GM18508 (cell line): ENCODE measurements around the gene BRAT1.
"Not testable (repeated sequence)": the region's sequence is repeated elsewhere in the genome, so short reads cannot be mapped to it uniquely, and the experiment has no call there.

Experiments
- ATAC-seq: cut with Tn5 transposase; IDR thresholded peaks from one replicate; pipeline ENCODE4 v1.9.1; 2021; ENCODE audit warnings: moderate number of reproducible peaks; ENCODE audit not compliant: insufficient read depth, unreplicated experiment

BRAT1 gene

DNA sequence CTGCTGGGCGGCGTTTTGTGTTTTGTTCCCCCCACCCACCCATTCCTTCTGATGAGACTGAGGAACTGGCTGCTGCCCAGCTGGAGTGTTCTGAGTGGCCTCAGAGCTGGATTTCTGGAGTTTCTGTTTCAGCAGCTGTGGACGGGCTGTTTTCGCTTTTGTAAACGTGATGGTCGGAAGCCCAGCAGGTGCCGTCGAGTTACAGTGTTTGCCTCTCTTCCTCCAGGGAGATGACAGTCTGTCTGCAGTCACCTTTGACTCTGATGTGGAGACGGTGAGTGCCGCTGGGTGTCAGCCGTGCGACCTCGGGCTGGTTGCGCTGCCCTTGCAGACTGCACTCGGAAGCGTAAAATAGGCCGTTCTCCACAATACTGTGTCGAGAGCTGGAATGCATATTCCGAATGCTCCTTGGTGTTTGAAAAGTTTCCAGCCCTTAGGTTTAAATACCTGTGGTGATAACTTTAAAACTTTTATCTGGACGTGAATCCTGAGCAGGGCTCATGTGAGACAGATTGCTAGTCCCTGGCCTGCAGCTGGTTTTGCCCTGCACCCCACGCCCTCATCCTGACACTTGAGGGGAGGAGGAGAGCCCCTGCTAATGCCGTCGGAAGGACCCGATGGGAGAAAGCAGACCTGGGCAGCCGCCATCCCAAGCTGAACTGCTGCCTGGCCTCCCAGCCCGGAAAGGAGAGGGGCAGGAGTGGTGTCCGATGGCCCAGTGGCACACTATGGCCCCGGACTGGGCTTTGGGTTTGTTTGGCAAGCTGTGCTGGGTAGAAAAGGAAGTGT, 11.8 kb upstream of the BRAT1 start:
- ATAC-seq, result no peak

DNA sequence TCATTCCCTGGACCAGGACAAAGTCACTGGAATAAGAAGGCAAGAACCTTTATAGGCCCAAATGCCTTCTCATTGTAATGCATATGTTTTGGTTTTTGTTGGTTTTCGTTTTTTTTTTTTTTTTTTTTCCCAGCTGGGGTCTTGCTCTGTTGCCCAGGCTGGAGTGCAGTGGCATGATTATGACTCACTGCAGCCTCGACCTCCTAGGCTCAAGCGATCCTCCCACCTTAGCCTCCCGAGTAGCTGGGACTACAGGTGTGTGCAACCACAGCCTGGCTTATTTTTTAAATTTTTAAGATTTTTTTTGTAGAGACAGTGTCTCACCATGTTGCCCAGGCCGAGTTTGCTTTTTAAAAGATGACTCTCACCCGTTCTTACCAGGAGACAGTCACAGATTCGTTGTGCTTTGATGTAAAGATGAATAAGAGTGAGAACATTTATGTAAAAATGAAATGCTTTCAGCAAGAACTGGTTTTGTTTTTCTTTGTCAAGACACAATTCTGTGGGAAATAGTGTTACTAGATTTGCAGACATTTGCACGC, 11.1 kb upstream of the BRAT1 start:
- no peak for ATAC-seq

DNA sequence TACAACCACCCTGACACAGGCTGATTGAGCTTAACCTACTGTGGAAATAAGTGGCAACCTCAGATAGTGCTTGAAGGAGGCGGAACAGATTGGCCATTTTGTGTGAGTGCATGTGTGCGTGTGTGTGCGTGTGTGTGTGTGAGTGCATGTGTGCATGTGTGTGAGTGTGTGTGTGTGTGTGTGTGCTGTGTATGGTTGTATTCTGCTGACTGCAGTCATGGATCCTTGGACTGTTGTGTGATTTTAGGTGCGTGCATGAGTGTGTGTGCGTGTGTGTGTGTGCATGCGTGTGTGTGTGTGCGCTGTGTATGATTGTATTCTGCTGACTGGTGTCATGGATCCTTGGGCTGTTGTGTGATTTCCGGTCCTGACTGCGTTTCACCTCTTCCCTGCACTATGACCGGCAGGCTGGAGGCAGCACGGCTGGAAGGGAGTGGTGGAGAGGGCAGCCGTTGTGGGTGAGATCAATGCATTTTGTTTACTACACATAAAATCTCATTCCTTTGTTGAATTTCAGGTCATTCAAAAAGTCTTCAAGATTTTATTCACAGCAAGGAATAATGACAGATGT, 9.7 kb upstream of the BRAT1 start:
- no peak for ATAC-seq

DNA sequence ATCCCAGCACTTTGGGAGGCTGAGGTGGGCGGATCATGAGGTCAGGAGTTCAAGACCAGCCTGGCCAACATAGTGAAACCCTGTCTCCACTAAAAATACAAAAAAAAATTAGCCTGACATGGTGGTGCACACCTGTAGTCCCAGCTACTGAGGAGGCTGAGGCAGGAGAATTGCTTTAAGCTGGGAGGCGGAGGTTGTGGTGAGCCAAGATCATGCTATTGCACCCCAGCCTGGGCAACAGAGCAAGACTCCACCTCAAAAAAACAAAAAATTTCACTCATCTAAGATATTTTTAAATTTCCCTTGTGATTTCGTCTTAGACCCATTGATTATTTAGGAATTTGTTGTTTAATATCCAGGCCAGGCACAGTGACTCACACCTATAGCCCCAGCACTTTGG, 8.6 kb upstream of the BRAT1 start:
- not testable (repeated sequence) for ATAC-seq

DNA sequence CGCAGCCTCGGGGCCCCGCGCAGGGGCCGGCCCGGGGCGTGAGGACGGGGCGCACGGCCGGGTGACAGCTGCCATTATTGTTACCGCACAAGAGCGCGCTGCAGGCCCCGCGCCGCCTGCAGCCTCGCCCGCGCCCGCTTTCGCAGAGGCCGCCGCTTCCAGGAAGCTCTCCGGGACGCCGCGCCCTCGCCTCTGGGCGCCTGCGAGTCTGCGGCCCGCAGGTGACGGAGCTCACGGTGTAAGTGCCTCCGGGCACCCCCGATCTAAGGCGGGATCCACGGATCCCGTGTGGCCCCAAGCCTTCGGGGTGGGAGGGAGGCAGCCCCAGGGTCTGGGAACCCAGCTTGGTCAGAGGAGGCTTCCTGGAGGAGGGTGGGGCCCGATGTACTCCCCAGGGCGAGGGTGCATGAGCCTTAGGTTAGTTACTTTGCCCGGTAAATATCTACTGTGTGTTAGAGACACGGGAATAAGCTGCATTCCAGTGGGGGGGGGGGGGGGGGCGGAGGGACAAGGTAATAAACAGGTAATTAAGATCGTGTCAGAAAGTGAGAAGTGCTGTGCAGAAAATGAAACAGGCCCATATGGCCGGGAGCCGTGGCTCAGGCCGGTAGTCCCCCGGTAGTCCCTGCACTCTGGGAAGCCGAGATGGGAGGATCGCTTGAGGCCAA, 4.1 kb upstream of the BRAT1 start:
- no peak for ATAC-seq

DNA sequence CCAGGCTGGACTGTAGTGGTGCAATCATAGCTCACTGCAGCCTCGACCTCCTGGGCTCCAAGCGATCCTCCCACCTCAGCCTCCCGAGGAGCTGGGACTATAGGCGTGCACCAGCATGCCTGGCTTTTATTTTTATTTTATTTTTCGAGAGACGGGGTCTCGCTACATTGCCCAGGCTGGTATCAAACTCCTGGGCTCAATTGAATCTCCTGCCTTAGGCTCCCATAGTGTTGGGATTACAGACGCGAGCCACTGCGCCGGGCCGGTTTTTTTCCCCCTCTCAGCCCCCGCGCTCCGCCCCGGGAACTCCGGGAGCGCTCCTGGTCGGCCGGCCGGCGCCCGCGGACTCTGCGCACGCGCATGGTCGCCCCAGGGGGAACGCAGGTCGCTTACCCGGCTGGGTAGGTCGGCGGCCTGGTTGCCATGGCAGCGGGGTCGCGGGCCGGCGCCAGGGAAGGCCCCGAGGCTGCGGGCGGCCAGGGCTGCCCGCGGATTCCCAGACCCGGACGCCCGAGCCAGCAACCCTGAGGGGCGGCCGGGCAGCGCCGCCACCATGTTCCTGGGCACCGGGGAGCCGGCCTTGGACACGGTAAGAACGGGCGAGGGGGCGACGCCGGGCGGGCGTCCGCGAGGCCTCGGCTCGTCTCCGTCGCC, 3.4 kb upstream of the BRAT1 start, which contains the start of gene IQCE:
Gene IQCE (plus strand): TSS at position 351 of the 654 bp plus-strand sequence. CDS start 203 bp downstream, at position 554.
- ATAC-seq, result no peak

DNA sequence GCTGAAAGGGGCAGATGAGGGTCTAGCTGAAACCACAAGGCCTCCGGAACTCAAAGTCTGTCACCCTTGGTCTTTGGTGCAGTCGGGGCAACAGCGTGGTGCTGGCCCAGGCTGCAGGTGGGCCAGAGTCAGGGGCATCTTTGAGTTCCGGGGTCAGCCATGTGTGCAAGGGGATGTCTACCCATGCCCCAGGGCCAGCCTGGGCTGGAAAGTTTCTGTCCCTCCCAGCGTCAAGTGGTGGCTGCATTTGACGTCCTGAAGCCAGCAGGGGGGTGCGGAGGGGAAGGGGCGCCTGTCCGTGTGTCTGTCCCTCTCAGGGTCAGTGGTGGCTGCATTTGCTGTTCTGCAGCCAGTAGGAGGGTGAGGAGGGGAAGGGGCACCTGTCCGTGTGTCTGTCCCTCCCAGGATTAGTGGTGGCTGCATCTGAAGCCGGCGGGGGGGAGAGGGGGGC, 638 bp downstream of the BRAT1 start:
- no peak for ATAC-seq

DNA sequence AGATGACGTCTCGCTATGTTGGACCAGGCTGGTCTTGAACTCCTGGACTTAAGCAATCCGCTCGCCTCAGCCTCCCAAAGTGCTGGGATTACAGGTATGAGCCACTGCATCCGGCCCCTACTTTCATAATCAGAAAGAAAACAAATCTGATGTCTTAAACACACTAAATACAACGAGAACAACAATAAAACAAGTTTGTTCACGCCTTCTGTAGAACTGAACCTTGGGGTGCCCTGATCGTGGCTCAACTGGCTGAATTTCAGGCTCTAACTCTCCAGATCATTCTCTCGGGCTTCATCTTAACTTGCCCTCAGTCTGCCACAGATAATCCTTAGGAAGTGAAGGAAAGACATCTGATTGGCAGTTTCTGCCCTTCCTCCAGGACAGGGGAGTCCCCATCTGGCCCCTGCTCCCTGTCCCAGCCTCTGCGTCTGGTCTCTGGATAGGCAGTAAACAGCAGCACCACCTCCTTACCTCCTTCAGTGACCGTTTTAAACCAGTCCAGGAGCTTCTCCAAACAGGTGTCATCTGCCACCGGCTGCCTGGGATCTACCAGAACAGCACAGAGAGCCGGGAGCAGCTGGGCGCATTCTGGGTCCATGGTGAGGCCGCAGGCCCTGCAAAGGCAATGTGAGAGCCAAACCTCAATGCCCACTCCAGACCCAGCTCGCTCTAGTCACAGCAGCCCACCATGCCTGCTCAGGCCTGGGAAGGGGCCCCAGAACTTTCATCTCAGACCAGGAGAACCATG, 1.3 kb downstream of the BRAT1 start:
- no peak for ATAC-seq

DNA sequence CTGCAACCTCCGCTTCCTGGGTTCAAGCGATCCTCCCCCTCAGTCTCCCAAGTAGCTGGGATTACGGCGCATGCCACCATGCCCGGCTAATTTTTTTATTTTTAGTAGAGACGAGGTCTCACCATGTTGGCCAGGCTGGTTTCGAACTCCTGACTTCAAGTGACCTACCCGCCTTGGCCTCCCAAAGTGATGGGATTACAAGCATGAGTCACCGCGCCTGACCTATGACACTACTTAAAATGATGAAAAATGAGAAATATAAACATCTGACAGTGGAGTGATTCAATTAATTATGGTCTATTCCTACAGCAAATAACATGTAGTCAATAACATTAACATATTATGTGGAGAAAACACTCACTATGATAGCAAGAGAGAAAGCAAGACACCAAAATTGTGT, 2.2 kb downstream of the BRAT1 start:
- ATAC-seq, result no peak

DNA sequence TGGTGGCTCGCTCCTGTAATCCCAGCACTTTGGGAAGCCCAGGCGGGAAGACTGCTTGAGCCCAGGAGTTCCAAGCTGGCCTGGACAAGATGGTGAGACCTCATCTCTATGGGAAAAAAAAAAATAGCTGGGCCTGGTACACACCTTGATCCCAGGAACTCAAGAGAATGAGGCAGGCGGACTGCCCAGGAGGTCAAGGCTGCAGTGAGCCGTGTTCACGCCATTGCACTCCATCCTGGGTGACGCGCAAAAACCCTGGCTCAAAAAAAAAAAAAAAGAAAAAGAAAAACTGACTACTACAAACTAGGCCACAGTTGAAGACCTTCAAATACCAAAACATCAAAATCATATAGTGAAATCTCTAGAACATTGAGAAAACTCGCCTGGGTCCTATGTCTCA, 3.9 kb downstream of the BRAT1 start:
- no peak for ATAC-seq

DNA sequence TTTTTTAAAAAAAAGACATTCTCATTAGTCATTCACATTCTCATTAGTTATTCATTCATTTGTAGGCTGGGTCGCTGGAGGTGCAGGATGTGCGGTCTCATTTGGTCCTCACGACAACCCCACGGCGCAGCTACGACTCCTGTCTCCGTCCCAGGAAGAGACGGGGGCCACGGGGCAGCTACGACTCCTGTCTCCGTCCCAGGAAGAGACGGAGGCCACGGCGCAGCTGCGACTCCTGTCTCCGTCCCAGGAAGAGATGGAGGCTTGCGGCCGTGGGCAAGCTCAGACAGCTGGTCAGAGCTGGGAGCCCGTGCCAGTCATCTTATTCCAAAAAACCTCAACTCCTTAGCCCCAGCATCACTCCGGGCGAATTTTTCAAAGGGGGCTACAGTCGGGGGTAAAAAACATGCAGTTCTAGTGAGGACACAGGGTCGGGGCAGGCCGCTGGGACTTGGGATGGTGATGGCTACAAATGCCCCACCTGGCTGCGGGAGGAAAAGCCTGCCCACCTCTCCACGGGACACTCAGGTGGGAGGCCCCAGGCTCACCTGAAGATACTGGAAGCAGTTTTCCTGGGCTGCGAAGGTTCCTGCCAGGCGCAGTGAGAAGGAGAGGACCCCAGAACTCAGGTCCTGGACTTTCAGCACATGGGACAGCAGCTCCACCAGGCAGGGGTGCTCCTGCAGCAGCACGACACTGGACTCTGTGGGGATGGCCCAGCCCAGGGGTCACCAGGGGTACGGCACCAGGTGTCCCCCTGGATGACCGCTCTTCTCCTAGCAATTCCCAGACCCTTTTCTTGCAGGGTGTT, 8.3 kb downstream of the BRAT1 start:
- ATAC-seq, result no peak

DNA sequence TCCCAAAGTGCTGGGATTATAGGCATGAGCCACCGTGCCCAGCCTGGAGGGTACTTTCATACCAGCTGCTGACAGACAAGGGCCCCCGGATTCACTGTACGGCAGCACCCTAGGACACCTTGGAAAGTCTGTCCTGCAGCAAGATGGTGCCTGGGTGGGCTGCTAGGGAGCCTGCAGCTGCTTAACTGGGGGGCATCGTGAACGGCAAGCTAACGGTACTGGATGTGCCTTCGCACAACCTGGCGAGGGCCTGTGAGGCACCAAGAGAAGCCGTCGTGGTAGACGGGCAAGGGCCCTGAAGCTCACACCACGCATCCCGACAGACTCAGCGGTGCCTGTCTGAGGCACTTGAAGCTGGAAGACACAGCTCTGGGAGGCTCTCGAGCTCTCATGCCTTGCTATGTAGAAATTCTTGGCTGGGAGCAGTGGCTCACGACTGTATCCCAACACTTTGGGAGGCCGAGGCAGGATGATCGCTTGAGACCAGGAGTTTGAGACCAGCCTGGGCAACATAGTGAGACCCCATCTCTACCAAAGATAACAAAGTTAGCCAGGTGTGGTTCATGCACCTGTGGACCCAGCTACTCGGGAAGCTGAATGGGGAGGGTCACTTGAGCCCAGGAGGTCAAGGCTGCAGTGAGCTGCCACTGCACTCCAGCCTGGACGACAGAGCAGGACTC, 9.4 kb downstream of the BRAT1 start:
- ATAC-seq, result no peak

DNA sequence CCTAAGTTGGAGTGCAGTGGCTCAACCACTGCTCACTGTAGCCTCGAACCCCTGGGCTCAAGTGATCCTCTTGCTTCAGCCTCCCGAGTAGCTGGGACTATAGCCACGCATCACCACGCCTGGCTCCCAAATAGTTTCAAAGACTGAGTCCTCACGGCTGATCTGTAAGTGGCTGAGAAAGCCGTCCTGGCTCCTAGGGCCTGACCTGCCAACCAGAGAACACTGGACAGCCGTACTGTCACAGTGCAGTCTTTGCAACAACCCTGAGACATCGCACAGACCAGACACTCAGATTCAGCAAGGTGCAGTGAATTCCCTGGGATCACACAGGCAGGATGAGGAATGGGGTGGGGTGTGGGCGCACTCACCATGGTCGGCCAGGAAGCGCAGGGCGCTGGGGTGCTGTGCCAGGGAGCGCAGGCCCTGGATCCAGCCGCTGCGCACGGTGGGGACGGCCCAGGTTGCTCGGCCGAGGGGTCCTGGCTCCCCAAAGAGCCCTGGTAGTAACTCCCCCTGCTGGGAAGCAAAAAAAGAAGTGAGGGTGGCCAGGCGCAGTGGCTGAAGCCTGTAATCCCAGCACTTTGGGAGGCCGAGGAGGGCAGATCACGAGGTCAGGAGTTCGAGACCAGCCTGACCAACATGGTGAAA, 10.7 kb downstream of the BRAT1 start:
- ATAC-seq, result no peak

DNA sequence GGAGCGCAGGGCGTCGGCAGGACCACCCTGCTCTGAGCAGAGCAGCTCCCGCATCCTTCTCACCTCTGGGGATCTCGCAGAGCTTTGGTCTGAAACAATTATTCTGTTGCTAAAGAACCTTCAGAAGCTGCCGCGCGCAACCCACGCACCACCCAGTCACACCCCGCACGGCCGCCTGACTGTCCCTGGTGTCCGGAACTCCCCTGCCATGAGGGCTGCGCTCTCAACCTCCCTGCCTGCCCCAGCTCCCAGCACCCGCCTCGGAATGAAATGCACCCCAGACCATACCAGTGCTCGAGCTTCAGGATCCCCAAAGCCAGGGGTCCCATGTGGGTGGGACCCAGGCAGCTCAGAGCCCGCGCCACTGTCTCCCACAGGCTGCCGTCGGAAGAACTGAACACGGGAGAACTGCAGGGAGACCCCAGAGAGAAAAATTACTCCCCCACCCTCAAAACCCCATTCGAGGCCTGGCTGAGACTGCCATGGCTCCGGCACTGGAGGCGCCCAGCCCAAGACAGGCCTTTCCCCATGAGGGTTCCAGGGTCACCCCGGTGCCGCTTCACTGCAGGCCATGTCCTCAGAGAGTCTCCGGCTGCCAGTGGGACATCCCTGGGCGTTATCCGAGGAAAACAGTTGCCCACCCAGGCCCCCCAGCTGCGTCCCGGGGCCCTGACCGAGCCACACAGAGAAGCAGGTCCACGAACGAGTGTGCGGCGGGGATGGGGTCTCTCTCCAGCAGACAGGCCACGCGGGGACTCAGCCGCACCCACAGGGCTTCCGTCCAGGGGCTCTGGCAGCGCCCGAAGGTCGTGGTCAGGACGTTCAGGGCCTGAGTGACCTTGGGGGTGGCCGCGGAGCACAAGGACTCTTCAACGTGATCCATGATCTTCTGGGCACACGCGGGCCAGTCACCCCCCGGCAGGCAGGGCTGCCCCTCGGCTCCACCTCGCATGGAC, 12.1 kb downstream of the BRAT1 start:
- no peak for ATAC-seq

DNA sequence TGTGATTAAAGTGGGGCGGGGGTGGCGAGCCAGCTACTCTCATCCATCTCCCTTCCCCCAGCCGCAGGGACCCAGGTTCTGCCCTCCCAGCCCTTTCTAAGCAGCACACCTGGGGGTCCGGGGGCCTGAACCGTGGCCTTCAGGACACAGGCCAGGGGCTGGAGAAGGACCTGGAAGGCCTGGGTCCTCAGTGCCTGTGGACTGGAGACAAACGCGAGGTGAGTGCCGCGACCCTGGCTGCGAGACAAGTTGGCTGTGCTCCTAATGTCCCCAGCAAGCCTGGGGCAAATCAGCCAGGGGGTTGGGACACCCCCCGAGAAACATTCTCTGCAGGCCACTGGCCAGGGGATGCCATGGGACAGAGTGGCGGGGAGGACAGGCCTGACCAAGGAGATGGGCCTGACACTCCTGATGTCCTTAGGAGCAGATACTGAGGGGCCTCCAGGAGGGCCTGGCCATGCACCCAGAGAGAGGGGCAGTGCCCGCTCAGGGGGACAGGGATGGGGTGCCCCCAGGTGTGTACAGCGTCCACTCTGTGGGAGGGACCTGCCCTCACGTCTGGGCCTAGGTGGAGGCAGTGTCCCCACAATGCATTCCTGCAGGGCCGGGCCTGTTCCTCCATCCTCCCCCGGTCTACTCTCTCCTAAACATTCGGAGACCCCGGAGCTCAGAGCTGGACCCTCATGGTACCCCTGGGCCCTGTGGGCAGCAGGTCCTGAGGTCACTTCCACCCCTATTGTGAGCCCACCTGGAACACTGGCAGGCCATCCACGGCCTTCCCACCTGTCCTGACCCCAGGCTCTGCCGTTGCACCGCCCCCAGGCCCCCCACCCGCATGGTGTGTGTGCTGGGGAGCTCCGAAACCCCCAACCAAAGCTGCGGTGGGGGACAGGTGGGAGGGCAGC, 13.1 kb downstream of the BRAT1 start:
- no peak for ATAC-seq
